Fibroblast of mammary gland (primary cell): ENCODE results near the gene CTSK.
"Not testable (repeated sequence)": the region's sequence is repeated elsewhere in the genome, so short reads cannot be mapped to it uniquely, and the experiment has no call there.

Experiments used
- DNase-seq: peaks from one replicate; pipeline ENCODE4 v3.0.0-alpha.2; 2010; ENCODE audit warnings: low read depth
- H3K4me3 ChIP-seq: 2 replicates; pipeline ENCODE4 v1.5.1; 2011; ENCODE audit warnings: low read depth, mild to moderate bottlenecking, low read length, moderate library complexity; ENCODE audit not compliant: control insufficient read depth
- CTCF ChIP-seq: conservative IDR thresholded peaks from 2 replicates; pipeline ENCODE4 v1.5.1; 2011; ENCODE audit warnings: low read depth, low read length, inconsistent platforms; ENCODE audit not compliant: control insufficient read depth, insufficient read depth

Gene CTSK

DNA sequence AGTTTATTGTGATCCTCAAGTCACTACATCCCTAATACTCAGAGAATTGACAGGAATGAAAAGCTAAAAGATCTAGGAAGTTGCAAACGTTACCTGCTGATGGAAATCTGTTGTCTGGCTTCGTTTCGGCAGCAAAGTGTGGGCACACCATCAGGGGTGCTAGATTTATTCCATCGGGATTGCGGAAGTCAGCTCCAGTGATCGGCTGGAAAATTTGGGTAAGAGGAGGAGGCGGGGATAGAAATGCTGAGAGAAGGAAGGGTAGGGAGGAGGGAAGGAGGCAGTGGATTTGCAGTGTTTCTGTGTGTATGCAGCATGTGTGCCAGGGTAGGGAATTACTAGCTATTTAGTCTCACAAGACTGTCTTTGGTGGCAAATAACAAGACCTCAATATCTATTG, at the start of gene CTSK:
TSS of gene CTSK (minus strand) at position 140 of the 400 bp plus-strand sequence. CDS start 1,455 bp downstream, outside the sequence.
- no peak for TF ChIP-seq CTCF
- H3K4me3 ChIP-seq = peak within 1 kb of the TSS; percentile 48
- DNase-seq = peak; percentile 68

GRCh38 chr1:150852734-150853133, 44.7 kb upstream of the CTSK start:
- DNase-seq, H3K4me3 ChIP-seq: not testable (repeated sequence)

GRCh38 chr1:150850801-150851362, 42.8 kb upstream of the CTSK start:
- not testable (repeated sequence) for H3K4me3 ChIP-seq, DNase-seq

DNA sequence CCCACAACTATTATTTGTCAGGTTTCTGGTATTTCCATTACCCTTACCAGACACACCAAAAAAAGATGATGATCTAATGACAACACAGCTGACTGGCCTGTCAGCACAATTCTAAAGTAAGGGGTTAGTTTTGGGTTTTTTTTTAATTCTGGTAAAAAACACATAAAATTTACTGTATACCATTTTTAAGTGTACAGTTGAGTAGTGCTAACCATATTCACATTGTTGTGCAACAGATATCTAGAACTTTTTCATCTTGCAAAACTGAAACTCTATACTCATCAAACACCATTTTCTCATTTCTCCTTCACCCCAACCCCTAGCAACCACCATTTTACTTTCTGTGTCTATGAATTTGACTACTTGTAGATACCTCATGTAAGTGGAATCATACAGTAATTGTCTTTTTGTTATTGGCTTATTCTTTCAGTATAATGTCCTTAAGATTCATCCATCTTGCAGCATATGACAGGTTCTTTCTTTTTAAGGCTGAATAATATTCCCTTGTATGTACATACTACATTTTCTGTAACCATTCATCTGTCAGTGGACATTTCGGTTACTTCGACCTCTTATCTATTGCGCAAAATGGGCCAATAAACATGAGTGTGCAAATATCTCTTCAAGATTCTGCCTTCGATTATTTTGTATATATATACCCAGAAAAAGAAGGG, 38.5 kb upstream of the CTSK start:
- TF ChIP-seq CTCF = no peak
- H3K4me3 ChIP-seq = no peak overlapping the region
- DNase-seq = no peak

DNA sequence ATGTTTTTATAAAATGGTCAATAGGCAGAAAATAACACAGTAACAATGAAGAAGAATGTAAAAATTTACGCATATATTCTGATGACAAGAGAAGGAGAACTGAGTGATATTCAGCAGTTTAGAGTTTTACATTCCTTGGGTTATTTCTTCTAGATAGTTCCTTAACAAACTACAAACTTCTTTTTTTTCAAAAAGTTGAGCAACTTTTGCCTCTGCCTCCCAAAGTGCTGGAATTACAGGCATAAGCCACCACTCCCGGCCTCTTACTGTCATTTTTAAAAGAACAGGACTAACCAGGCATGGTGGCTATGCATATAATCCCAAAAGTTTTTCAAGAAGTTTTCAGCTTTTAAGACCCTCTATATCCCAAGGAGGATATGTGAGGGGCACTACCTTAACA, 35.4 kb upstream of the CTSK start:
- H3K4me3 ChIP-seq = no peak overlapping the region
- no peak for TF ChIP-seq CTCF
- DNase-seq = no peak

GRCh38 chr1:150842964-150843363, 34.9 kb upstream of the CTSK start:
- no peak overlapping the region for H3K4me3 ChIP-seq
- DNase-seq = no peak
- TF ChIP-seq CTCF = no peak

GRCh38 chr1:150842343-150842742, 34.3 kb upstream of the CTSK start:
- TF ChIP-seq CTCF = no peak
- no peak overlapping the region for H3K4me3 ChIP-seq
- DNase-seq = no peak

DNA sequence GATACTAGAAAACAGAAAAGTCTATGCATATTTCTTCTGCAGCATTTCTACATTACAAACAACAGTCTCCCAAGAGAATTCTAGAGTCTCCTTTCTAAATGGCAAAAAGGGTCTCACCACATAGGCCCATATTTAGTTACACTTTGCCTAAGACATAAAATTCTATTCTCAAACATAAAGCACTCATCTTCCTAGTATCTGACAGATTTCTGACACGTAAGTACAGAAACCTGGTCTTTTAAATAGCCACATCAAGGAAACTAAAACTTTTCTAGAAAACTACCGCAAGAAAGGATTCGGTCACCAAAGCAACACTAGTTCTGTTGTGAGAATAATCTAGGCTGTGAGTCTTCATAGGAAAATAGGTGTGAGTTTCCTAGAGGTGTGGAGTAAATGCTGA, 33.6 kb upstream of the CTSK start:
- no peak for DNase-seq
- no peak for TF ChIP-seq CTCF
- no peak overlapping the region for H3K4me3 ChIP-seq

DNA sequence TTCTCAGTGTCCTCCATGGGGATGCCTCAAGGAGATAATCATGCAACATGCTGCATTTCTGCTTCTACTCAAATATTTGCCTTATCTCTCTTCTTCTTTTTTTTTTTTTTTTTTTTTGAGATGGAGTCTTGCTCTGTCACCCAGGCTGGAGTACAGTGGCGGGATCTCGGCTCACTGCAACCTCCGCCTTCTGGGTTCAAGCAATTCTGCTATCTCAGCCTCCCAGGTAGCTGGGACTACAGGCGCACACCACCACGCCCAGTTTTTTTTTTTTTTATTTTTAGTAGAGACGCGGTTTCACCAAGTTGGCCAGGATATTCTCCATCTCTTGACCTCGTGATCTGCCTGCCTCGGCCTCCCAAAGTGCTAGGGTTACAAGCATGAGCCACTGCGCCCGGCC, 32.8 kb upstream of the CTSK start:
- not testable (repeated sequence) for H3K4me3 ChIP-seq, DNase-seq
